Mesodermal cell (in vitro differentiated cells): ENCODE results near the gene DENND5A.
"Not testable (repeated sequence)": the region's sequence is repeated elsewhere in the genome, so short reads cannot be mapped to it uniquely, and the experiment has no call there.

Experiments
- H3K27ac ChIP-seq: 2 replicates; pipeline ENCODE4 v1.7.0; 2013; ENCODE audit warnings: mild to moderate bottlenecking, low read depth, low read length, moderate library complexity; ENCODE audit not compliant: severe bottlenecking
- H3K36me3 ChIP-seq: 2 replicates; pipeline ENCODE4 v1.7.1; 2013; ENCODE audit warnings: mild to moderate bottlenecking, low read length, moderate library complexity; ENCODE audit not compliant: control insufficient read depth, insufficient read depth
- H3K4me1 ChIP-seq: one replicate; pipeline ENCODE4 v1.7.1; 2013; ENCODE audit warnings: mild to moderate bottlenecking, low read length; ENCODE audit not compliant: insufficient read depth, control insufficient read depth, poor library complexity, severe bottlenecking
- H3K4me3 ChIP-seq: 2 replicates; pipeline ENCODE4 v1.7.0; 2013; ENCODE audit warnings: low read length, control low read depth, mild to moderate bottlenecking; ENCODE audit not compliant: insufficient read depth, poor library complexity, severe bottlenecking; ENCODE audit errors: extremely low read depth
- H3K9me3 ChIP-seq: 2 replicates; pipeline ENCODE4 v1.7.1; 2013; ENCODE audit warnings: mild to moderate bottlenecking, low read length, moderate library complexity; ENCODE audit not compliant: control insufficient read depth
- WGBS, 2 experiments: methylation state at CpG; one replicate each; pipeline ENCODE4 v1.1.5; 2013; ENCODE audit warnings: missing lambda C conversion rate in 2 of 2; ENCODE audit not compliant: insufficient coverage in 2 of 2; 5-methylcytosine and 5-hydroxymethylcytosine counted together

The DENND5A gene

GRCh38 chr11:9247863-9248262 lies 17.3 kb downstream of the DENND5A start:
- WGBS, 2 experiments, result 98 to 100% methylated on average over 3 of the region's 3 CpGs
- Histone ChIP-seq H3K4me1 (peaks cover 4% of the 10 kb centered on the region), H3K9me3 (no peaks in the 10 kb centered on the region), H3K36me3 (peaks cover 29% of the 10 kb centered on the region), H3K27ac (no peak overlapping the region), H3K4me3 (no peak overlapping the region)

GRCh38 chr11:9236242-9236641 lies 28.9 kb downstream of the DENND5A start:
- H3K36me3 ChIP-seq, result peaks cover 22% of the 10 kb centered on the region
- H3K4me1 ChIP-seq, H3K9me3 ChIP-seq, H3K27ac ChIP-seq, H3K4me3 ChIP-seq: not testable (repeated sequence)
- 97% methylated on average over 7 to 9 of the region's 10 CpGs for WGBS, 2 experiments

- H3K36me3 ChIP-seq, result peaks cover 21% of the 10 kb centered on the region
- no peak overlapping the region for H3K4me3 ChIP-seq
- H3K9me3 ChIP-seq, result peaks cover 5% of the 10 kb centered on the region
- 80 to 82% methylated on average over 2 of the region's 3 CpGs for WGBS, 2 experiments
- no peak overlapping the region for H3K27ac ChIP-seq
- peaks cover 8% of the 10 kb centered on the region for H3K4me1 ChIP-seq
Observed at GRCh38 chr11:9232482-9232881, 32.7 kb downstream of the DENND5A start.

GRCh38 chr11:9231848-9232177 lies 33.3 kb downstream of the DENND5A start:
- H3K4me1 ChIP-seq, result peaks cover 8% of the 10 kb centered on the region
- H3K36me3 ChIP-seq, result peaks cover 25% of the 10 kb centered on the region
- peaks cover 5% of the 10 kb centered on the region for H3K9me3 ChIP-seq
- H3K27ac ChIP-seq, result no peak overlapping the region
- 0 to 29% methylated on average over 1 of the region's 1 CpG for WGBS, 2 experiments
- H3K4me3 ChIP-seq, result no peak overlapping the region

- Histone ChIP-seq H3K4me1 (peaks cover 8% of the 10 kb centered on the region), H3K36me3 (peaks cover 14% of the 10 kb centered on the region), H3K4me3 (no peak overlapping the region), H3K27ac (no peak overlapping the region), H3K9me3 (no peaks in the 10 kb centered on the region)
- 85 to 87% methylated on average over 3 of the region's 3 CpGs for WGBS, 2 experiments
Observed at GRCh38 chr11:9230296-9230695, 34.9 kb downstream of the DENND5A start.

GRCh38 chr11:9228091-9228490 lies 37.1 kb downstream of the DENND5A start:
- 72 to 94% methylated on average over 2 to 3 of the region's 5 CpGs for WGBS, 2 experiments
- no peak overlapping the region for H3K27ac ChIP-seq

GRCh38 chr11:9225748-9226298 lies 39.3 kb downstream of the DENND5A start:
- H3K27ac ChIP-seq, result no peak overlapping the region
- no peaks in the 10 kb centered on the region for H3K9me3 ChIP-seq
- H3K4me1 ChIP-seq, result no peaks in the 10 kb centered on the region
- no peak overlapping the region for H3K4me3 ChIP-seq
- no CpG with 5 or more reads among the region's 1 CpG for WGBS, 2 experiments
- peaks cover 8% of the 10 kb centered on the region for H3K36me3 ChIP-seq

More at GRCh38 chr11:9228091-9228490, 37.1 kb downstream of the DENND5A start:
- Histone ChIP-seq H3K36me3 (peaks cover 8% of the 10 kb centered on the region), H3K4me1 (peaks cover 8% of the 10 kb centered on the region), H3K4me3 (no peak overlapping the region), H3K9me3 (no peaks in the 10 kb centered on the region)

GRCh38 chr11:9222654-9223053 lies 42.5 kb downstream of the DENND5A start:
- H3K4me3 ChIP-seq, result no peak overlapping the region
- 82 to 93% methylated on average over 3 of the region's 3 CpGs for WGBS, 2 experiments
- no peak overlapping the region for H3K27ac ChIP-seq
- no peaks in the 10 kb centered on the region for H3K9me3 ChIP-seq
- H3K36me3 ChIP-seq, result peaks cover 4% of the 10 kb centered on the region
- no peaks in the 10 kb centered on the region for H3K4me1 ChIP-seq

GRCh38 chr11:9220853-9221252 lies 44.3 kb downstream of the DENND5A start:
- 94 to 100% methylated on average over 3 of the region's 9 CpGs for WGBS, 2 experiments
- not testable (repeated sequence) for H3K4me1 ChIP-seq

GRCh38 chr11:9219572-9219971 lies 45.6 kb downstream of the DENND5A start:
- no peaks in the 10 kb centered on the region for H3K36me3 ChIP-seq
- H3K27ac ChIP-seq, result no peak overlapping the region
- H3K9me3 ChIP-seq, result no peaks in the 10 kb centered on the region
- peaks cover 3% of the 10 kb centered on the region for H3K4me1 ChIP-seq
- H3K4me3 ChIP-seq, result no peak overlapping the region
- WGBS, 2 experiments, result 100% methylated on average over 2 of the region's 2 CpGs

More at GRCh38 chr11:9220853-9221252, 44.3 kb downstream of the DENND5A start:
- H3K36me3 ChIP-seq, H3K9me3 ChIP-seq, H3K4me3 ChIP-seq, H3K27ac ChIP-seq: not testable (repeated sequence)

GRCh38 chr11:9219115-9219514 lies 46.0 kb downstream of the DENND5A start:
- no peak overlapping the region for H3K4me3 ChIP-seq
- H3K36me3 ChIP-seq, result no peaks in the 10 kb centered on the region
- H3K27ac ChIP-seq, result no peak overlapping the region
- peaks cover 3% of the 10 kb centered on the region for H3K4me1 ChIP-seq
- no peaks in the 10 kb centered on the region for H3K9me3 ChIP-seq
- WGBS, 2 experiments, result 80 to 83% methylated on average over 1 of the region's 2 CpGs
